Right forelimb (tissue), 1 donor: ENCODE data around the gene RPS19BP1.
"Not testable (repeated sequence)": the region's sequence is repeated elsewhere in the genome, so short reads cannot be mapped to it uniquely, and the experiment has no call there.

ENCODE experiments used
- DNase-seq: peaks from one replicate; pipeline ENCODE4 v3.0.0-alpha.2; 2018

Gene RPS19BP1

DNA sequence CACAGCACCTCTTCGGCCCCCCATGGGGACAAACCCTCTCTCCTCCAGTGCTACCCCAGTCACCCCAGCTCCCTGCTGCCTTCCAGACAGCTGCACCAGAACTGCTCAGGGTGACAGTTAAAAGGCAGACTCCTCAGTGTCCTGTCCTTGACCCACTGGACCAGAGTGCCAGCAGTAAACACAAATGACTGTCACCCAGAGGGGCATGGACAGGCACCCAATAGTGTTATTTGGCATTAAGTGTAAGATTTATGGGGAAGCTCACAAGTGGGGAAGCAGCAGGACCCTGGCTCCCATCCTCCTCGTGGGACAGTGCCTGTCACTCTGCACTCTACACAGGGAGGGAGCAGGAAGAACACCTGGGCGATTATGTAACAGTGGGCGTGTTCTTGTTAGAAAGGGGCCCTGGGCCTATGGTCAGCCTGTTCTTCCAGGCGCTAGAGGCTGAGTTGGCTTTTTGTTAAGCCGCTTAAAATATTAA lies 5.0 kb downstream of the RPS19BP1 start:
- DNase-seq = no peak

DNA sequence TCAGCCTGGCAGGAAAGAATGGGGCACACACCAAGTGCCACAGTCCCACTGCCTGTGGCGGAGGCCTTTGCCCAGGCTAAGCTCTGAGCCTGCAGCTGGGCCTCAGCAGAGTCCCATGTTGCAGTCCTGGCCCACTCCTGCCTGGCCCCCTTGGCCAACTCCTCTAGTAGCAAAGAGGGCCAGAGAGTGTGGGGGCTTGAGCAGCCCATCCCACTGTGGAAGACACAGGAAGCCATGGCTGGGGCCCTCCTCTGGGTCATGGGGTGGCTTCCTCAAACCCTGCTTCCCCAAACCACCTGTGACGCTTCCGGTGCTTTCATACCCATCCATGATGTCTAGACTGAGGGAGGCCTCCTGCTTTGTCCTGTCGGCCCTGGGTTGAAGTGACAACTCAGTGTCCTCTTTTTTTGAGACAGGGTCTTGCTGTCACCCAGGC lies 5.8 kb downstream of the RPS19BP1 start:
- DNase-seq = no peak

DNA sequence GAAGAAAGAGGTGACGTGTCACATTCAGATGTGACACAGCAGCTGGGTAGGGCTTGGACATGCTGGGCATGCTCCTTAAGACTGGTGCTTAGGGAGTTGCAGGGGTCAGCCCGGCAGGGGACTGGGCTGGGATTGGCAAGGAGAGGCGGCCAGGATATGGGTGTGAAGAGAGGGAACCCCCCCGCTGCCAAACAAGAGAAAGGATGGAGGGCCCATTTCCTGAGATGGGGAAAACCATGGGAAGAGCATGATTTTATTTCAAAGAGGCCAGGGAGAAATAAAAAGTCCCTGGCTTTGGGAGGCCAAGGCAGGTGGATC lies 6.9 kb downstream of the RPS19BP1 start:
- no peak for DNase-seq

DNA sequence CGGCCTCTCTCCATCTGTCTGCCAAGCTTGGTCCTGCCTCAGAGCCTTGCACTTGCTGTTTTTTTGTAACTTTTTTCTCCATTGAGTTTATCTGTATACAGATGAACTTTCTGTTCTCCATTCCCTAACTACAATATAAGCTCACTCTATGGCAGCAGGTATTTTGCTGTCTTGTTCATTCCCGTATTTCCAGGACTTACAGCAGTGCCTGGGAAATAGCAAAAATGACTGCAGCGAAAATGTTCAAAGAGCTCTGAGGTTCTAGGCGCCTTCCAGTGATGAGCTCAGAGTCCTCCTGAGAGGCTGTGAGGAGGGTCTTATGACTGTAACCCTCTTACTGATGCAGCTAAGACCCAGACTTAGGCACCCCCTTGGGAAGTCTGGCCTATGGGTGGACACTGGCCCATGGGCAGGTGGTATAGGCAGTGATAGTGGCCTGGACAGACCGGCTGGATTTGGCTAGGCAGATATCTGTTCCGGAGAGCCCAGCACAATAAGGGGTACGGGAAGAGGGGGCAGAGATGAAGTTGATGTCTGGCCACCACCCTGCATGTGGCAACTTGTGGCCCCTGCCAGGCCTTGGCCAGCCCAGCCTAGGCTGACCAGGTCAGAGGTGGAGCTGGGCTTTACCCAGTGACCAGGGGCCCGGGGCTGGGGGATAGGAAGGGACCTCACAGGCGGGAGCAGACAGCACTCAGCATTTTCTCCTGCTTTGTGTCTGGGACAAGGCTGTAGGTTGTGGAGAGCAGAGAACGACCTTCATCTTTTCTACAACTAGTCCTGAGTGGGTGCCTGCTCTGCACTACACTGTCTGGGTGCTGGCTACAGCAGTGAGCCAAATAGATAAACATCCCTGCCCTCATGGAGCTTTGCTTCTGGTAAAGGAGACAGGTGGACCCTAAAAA lies 7.5 kb downstream of the RPS19BP1 start:
- no peak for DNase-seq

DNA sequence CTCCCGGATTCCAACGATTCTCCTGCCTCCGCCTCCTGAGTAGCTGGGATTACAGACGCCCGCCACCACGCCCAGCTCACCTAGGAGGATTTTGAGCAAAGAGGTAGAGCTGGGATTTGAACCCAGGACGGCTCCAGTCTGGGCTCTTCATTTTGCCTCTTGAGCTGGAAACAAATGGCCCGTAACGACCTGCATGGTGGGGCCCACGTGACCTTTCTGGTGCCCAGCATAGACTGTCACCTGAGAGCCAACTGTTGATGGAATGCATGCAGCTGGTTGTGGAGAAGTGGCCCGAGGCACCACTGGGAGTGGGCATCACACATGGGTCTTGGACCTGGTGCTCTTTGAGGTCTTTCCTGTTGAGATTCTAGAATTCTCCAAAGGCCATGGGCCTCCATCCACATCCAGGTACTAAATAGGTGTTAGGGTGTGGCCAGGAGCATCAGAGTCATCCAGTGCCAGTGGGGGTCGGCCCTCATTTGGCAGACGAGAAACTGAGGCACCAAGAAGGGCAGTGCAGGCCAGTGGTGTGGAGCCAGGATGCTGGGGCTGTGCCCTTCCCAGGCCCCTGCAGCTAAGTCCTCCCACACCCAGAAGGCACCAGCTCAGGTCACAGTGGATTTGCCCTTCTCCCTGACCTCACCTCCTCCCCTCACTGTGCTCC lies 8.3 kb downstream of the RPS19BP1 start:
- no peak for DNase-seq

DNA sequence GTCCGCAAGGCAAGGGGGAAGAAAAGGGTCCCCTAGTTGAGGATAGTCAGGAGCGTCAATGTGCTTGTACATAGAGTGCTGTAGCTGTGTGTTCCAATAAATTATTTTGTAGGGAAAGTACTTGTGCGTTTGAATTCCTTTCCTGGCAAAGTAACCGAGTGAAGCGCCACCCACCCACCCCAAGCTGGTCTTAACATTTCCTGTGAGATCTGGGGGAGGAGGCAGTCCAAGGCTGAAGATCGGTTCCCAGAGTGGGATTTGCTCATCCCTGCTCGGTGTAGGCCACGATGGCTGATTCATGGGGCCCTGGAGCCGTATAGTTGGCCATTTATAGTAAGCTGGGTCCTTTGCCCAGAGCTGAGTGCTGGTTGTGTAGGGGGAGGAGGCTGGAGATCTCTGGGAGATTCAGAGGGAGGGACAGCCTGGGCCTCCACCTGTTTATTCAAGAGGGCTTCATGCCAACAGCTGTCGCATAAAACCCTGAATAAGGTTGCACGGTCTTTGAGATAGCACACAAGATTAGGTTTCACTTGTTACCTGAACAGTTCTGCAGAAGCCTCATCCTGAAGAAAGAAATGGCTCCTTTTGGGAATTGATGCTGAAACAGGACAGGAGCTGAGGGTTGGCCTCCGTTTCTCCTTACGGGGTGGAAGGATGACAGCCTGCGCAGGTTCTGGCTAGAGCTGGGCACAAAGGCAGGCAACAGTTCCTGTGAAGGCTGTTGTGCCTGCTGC lies 9.8 kb downstream of the RPS19BP1 start:
- DNase-seq = peak; percentile 58

DNA sequence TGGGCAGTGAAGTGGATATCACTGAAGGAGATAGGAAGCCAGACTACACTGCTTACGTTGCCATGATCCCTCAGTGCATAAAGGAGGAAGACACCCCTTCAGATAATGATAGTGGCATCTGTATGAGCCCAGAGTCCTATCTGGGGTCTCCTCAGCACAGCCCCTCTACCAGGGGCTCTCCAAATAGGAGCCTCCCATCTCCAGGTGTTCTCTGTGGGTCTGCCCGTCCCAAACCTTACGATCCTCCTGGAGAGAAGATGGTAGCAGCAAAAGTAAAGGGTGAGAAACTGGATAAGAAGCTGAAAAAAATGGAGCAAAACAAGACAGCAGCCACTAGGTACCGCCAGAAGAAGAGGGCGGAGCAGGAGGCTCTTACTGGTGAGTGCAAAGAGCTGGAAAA lies 10.5 kb downstream of the RPS19BP1 start:
- not testable (repeated sequence) for DNase-seq

DNA sequence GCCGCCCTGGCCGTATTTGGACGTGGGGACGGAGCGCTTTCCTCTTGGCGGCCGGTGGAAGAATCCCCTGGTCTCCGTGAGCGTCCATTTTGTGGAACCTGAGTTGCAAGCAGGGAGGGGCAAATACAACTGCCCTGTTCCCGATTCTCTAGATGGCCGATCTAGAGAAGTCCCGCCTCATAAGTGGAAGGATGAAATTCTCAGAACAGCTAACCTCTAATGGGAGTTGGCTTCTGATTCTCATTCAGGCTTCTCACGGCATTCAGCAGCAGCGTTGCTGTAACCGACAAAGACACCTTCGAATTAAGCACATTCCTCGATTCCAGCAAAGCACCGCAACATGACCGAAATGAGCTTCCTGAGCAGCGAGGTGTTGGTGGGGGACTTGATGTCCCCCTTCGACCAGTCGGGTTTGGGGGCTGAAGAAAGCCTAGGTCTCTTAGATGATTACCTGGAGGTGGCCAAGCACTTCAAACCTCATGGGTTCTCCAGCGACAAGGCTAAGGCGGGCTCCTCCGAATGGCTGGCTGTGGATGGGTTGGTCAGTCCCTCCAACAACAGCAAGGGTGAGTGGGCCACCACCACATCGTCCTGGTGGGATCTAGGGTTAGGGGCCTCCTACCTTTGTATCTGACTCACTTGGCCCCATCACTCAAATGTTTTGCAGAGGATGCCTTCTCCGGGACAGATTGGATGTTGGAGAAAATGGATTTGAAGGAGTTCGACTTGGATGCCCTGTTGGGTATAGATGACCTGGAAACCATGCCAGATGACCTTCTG lies 11.3 kb downstream of the RPS19BP1 start:
- DNase-seq = not testable (repeated sequence)

DNA sequence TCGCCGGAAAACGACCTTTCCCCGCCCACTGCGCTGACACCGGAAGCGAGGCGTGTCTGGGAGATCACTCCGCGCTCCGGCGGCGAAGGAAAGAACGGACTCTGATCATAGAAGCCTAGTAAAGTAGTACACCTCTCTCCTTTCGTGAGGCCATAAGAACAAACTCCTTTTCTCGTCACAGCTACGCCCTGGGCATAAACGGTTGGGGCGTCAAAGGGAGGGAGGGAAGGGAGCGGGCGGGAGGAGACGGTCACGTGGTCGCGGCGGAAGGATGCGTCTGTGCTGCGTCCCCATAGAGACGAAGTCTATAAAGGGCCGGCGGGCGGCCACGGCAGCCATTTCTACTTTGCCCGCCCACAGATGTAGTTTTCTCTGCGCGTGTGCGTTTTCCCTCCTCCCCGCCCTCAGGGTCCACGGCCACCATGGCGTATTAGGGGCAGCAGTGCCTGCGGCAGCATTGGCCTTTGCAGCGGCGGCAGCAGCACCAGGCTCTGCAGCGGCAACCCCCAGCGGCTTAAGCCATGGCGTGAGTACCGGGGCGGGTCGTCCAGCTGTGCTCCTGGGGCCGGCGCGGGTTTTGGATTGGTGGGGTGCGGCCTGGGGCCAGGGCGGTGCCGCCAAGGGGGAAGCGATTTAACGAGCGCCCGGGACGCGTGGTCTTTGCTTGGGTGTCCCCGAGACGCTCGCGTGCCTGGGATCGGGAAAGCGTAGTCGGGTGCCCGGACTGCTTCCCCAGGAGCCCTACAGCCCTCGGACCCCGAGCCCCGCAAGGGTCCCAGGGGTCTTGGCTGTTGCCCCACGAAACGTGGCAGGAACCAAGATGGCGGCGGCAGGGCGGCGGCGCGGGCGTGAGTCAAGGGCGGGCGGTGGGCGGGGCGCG lies 12.1 kb downstream of the RPS19BP1 start, which contains the start of gene ATF4:
Gene ATF4, plus strand, starts transcription at position 337 of the 880 bp plus-strand sequence. CDS start 884 bp downstream, outside the sequence.
- peak; percentile 99 for DNase-seq

DNA sequence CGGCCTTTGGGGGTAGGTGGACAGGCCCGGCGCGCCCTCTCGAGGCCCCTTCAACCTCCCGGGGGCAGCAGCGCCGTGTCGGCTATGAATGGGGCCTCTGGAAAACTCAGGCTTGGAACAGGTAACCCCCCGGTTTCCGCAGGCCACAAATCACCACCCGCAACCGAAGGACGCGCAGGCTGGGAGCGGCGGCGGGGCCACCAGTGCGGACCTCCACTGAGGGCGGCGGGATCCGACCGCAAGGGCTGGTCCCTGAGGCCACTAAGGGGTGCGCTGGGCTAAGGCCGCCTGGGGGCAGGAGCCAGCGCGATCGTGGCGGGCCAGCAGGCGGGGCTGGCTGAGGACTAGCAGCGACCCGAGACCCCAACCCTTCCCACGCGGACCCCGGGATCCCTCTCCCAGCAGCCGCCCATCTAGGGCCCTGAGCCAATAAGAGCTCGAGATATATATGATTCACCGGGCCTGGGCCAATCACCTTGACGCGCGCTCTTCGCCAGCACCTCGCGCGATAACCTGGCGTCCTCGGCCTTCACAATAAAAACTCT lies 12.8 kb downstream of the RPS19BP1 start:
- no peak for DNase-seq

DNA sequence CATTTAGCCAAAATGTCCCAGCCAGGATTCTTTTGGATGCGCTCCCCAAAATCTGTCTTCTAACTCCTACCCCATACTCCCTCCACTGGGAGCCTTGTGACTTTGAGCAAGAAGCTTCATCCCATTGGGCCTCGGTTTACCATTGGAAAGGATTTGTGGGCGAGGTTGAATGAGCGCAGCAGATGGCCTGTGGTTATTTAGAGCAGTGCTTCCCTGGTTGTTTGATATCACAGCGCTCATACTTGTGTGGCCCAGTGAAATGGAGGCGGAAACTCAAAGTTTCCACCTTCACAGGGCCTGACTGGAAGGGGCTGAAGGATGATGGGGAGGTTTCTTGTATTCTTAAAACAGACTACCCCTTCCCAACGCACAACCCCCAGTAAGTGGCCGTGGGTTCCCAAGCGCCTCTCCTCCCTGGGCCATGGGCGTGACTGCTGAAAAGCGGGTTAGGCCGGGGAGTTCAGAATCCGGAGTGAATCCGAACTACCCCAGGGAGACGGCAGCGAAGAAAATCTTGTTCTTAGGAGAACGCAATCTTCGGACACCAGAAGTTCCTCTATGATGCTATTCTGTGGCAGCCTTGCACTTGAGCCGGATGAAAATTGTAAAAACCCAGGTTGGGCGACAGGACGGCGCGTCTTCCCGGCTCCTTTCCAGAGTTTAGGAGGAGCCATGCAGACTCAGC lies 13.4 kb downstream of the RPS19BP1 start:
- DNase-seq = peak; percentile 47

DNA sequence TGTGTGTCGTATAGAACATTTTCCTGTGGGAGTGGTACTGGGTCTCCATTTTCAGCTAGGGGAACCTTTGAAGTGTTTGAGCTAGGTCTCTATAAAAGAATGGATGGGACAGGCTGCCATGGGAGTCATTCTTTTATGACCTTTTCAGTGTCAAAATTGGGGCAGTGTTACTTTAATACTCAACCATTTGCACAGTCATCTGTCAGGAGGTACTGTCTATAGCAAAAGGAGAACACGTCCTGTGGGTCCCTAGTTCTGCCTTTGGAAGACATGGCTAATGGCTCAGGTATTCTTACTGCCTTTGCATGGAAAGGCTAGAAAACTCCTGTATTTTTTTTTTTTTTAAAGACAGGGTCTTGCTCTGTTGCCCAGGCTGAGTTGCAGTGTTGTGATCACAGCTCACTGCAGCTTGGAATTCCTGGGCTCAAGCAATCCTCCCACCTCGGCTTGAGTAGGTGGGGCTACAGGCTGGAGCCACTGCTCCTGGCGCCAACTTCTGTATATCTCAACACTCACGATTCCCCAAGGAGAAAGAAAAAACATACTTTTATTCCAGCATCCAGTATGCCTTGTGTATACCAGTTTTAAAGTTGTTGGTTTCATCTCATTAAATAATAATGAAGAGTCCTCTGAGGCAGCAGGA lies 14.3 kb downstream of the RPS19BP1 start:
- DNase-seq = no peak

DNA sequence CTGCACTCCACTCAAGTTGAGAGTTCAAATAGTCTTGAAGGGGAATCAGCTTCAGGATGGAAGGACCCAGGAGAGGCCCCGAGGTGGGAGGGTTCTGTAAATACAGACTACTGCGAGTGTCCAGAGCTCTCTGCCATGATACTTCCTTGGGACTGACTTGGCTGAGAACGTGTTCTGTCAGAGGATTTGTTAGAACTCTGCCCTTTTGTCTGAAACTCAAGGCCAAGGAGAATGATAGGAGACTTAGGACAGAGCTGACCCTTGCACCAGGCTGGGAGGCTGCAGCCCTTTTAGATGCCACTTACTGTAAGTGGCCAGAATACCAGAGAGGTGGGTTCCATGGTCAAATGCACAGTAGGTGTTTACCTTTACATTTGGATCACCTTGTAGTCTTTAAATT lies 15.1 kb downstream of the RPS19BP1 start:
- no peak for DNase-seq

DNA sequence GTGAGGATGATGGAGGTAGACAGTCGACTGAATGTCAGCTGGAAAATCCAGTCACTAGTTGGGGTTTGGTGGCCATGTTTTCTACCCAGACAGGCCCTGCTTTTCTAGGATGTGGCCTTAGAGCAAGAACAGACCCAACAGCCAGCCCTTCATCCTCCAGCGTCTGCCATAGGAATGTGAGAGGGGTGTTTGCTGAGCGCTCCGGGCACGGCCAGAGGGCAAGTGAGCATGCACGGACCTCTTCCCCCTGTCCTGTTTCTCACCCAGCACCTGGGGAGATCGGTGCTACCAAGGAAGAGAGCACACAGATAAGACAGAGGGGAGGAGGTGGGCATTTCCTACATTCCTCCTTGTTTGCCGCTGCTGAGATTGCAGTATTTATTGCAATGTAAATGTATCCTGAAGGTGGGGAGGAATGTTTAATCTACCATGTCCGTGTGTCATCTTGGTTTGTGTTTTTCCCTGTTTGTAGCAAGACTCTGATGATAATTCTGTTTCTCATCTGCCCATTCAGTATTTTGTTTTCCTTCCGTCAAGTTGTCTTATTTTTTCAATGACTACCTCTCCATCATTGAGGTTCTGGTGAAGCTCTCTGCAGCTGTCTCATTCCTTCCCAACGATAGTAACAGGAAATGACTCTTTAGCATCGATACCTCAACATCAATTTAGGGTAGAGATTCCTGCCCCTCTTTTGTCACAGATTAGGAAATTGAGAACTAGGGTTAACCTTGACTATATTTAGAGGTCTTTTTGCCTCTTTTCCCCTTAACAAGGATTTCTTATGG lies 17.1 kb downstream of the RPS19BP1 start:
- no peak for DNase-seq

DNA sequence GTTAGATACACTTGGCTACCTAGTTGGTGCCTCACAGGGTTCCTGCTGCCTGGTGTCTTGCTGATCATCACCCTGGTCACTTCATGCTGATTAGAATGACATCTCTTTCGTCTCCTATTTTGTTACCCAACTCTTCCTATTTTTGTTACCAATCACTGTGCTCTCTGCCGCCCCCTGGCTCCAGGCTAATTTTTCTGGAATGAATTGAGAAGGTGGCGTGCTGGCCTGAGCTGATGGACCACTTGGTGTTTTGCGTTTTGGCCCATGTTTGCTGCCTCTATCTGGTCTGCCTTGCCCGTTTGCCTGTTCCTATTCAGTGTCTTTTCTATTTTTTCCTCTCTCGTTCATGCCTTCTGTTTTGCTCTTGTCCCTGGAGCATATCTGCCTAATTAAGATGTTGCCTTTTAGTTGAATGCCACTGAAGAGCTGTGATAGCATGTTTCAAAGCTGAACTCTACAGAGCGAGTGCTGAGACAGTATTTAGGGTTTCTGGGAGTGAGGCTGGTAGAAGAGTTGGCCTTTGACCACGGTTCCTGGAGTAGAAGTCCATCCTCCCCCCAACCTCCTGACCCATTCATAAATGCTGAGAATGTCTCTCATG lies 18.1 kb downstream of the RPS19BP1 start:
- no peak for DNase-seq

DNA sequence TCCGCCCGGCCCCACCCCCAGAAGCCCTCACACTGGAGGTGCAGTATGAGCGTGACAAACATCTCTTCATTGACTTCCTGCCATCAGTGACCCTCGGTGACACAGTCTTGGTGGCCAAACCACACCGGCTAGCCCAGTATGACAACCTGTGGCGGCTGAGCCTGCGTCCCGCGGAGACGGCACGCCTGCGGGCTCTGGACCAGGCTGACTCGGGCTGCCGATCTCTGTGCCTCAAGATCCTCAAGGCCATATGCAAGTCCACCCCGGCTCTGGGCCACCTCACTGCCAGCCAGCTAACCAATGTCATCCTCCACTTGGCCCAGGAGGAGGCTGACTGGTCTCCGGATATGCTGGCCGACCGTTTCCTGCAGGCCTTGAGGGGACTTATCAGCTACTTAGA lies 18.8 kb downstream of the RPS19BP1 start:
- DNase-seq = no peak

DNA sequence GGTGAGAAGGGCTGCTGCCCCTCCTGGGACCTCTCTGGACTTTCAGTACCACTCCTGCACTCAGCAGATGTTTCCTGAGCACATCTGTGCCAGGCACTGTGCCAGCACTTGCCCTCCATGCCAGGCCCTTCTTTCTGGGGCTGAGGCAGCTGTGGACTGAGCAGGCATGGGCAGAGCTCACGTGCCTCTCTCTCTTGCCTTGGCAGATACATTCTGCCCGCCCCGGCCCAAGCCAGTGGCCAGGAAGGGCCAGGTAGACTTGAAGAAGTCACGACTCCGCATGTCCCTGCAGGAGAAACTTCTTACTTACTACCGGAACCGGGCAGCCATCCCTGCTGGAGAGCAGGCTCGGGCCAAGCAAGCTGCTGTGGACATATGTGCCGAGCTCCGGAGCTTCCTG lies 20.5 kb downstream of the RPS19BP1 start:
- no peak for DNase-seq

DNA sequence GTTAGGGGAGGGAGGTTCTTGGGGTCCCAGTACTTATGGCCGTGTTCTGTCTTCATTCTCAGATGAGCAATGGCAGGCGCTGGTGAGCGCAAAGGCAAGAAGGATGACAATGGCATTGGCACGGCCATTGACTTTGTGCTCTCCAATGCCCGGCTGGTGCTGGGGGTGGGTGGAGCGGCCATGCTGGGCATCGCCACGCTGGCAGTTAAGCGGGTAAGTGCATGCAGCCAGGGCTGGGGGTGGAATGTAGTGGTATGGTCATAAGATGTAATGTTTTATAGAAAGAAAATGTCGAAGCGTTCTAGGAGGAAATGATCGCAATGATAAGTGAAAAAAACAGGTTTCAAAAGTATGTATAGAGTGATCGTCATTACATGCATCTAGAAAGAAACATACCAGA lies 21.3 kb downstream of the RPS19BP1 start:
- no peak for DNase-seq
